Central memory CD4-positive, alpha-beta T cell (primary cell): ENCODE measurements around the gene SLC7A6.

ENCODE experiments used
- DNase-seq: peaks from one replicate; pipeline ENCODE4 v3.0.0; 2022

The SLC7A6 gene

DNA sequence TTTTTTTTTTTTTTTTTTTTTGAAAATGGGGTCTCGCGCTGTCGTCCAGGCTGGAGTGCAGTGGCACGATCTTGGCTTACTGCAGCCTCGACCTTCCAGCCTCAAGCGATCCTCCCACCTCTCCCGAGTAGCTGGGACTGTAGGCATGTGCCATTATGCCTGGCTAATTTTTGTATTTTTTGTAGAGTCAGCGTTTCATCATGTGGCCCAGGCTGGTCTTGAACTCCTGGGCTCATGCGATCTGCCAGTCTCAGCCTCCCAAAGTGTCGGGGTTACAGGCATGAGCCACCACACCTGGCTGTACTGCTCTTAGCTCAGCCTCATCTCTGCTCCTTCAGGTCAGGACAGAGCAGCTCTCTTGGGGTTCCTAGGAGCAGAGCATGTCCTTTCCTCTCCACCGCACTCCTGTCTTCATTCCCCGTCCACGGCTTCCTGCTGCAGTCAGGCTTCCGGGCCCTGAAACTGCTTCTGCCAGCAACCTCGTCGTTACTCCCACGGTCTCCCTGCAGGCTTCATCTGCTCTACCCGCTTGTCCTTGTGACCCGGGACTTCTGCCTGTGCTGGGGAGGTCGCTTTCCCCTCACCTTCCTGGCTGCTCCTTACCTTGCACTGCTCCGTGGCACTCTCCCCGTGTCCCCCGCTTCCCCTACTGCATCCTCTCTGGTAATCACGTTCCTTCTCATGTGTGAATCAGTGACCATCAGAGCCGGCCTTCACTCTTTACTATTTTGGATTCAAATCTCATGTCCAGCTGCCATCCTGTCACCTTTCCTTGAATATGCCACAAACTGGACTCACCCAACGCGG lies 84.5 kb downstream of the SLC7A6 start:
- no peak for DNase-seq

- no peak for DNase-seq
Observed at GRCh38 chr16:68349838-68350410, 85.6 kb downstream of the SLC7A6 start.

DNA sequence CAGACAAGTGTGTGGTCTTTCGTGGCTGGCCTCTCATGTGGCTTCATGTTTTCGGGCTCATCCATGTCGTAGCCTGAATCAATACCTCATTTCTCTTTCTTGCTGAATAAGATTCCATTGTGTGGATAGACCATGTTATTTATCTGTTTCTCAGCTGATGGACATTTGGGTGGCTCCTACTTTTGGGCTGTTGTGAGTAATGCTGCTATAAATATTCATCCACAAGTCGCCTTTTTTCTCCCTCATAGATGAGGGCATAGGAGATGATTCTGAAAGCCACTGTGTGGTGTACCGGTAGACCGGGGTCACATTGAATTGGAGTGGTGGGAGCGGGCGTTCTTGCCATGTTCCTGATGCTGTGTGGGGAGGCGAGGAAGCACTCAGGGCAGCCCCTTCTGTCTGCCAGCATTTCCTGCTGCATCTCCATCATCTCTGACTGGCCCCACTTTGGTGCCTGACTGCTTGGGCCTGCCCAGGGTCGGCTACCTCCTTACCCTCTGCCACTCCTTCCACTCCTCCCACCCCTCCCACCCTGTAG lies 86.6 kb downstream of the SLC7A6 start:
- DNase-seq: no peak
